Hematopoietic multipotent progenitor cell treated with erythropoietin and hydrocortisone succinate and interleukin-3 and kit ligand, for 4 days (in vitro differentiated cells): ENCODE results near the gene SLC12A7.
"Not testable (repeated sequence)": the region's sequence is repeated elsewhere in the genome, so short reads cannot be mapped to it uniquely, and the experiment has no call there.

Experiments used
- DNase-seq: peaks from one replicate; pipeline ENCODE4 v3.0.0-alpha.2; 2015

Gene SLC12A7

GRCh38 chr5:1001406-1002270, 110.2 kb downstream of the SLC12A7 start:
- DNase-seq = no peak

DNA sequence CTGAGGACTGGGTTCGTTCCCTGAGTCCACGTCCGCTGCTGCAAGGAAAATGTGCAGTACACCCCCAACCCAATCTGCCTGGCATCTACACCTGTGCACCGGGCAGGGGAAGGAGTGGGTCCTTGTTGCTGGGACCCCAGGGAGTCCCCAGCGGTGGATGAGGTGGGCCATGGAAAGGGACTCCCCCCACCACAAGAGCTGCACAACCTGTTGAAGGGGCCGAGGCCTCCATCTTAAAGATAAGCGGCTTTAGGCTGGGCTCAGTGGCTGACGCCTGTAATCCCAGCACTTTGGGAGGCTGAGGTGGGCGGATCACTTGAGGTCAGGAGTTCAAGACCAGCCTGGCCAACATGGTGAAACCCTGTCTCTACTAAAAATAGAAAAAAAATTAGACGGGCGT, 111.0 kb downstream of the SLC12A7 start:
- not testable (repeated sequence) for DNase-seq
